ENCODE results near the gene GABRB1. TPM values are rescaled to one million over a fixed set of nuclear protein-coding genes. Genes with fewer than 3 reads are reported as not detected.
"Not testable (repeated sequence)": the region's sequence is repeated elsewhere in the genome, so short reads cannot be mapped to it uniquely, and the experiment has no call there.

Gene GABRB1
- total RNA-seq, 6 experiments from 2014 or later, result 0.43 TPM; not detected in 5

DNA sequence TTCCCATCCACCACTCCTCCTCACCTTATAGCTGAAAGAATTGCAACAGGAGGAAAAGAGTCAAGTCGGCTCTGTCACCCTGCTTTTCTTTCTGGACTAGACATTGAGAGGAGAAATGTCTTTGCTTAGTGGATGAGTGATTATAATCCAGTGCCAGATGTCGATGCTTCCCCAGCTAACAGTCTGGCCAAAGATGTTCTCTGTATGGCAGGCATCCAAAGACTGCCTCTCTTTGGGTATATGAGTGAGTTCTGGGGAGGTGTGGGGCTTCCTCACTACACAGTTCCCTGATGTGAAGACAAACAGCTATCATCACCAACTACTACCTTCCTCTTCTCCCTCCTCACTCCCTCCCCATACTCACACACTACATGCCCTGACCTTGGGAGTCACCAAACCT lies 341.2 kb downstream of the GABRB1 start:
- TF ChIP-seq POLR2A (IDR thresholded peaks at IDR 0.05), result no peak
- TF ChIP-seq, protein P1, sequence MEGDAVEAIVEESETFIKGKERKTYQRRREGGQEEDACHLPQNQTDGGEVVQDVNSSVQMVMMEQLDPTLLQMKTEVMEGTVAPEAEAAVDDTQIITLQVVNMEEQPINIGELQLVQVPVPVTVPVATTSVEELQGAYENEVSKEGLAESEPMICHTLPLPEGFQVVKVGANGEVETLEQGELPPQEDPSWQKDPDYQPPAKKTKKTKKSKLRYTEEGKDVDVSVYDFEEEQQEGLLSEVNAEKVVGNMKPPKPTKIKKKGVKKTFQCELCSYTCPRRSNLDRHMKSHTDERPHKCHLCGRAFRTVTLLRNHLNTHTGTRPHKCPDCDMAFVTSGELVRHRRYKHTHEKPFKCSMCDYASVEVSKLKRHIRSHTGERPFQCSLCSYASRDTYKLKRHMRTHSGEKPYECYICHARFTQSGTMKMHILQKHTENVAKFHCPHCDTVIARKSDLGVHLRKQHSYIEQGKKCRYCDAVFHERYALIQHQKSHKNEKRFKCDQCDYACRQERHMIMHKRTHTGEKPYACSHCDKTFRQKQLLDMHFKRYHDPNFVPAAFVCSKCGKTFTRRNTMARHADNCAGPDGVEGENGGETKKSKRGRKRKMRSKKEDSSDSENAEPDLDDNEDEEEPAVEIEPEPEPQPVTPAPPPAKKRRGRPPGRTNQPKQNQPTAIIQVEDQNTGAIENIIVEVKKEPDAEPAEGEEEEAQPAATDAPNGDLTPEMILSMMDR (IDR thresholded peaks at IDR 0.05), result no peak
- no peaks in the 10 kb centered on the region for H3K27me3 ChIP-seq
- no peak for DNase-seq
- no peak overlapping the region for H3K4me3 ChIP-seq
- no peaks in the 10 kb centered on the region for H3K36me3 ChIP-seq
- no peaks in the 10 kb centered on the region for H3K9me3 ChIP-seq
- no peaks in the 10 kb centered on the region for H3K4me1 ChIP-seq
- 38% methylated on average over 2 of the region's 2 CpGs for WGBS (ENCODE audit: insufficient coverage, low coverage, low lambda C conversion rate, missing lambda C conversion rate)
- intact Hi-C loops (cut with DNase I), result no loop called here
- H3K27ac ChIP-seq, result no peak overlapping the region
- ATAC-seq, result no peak

DNA sequence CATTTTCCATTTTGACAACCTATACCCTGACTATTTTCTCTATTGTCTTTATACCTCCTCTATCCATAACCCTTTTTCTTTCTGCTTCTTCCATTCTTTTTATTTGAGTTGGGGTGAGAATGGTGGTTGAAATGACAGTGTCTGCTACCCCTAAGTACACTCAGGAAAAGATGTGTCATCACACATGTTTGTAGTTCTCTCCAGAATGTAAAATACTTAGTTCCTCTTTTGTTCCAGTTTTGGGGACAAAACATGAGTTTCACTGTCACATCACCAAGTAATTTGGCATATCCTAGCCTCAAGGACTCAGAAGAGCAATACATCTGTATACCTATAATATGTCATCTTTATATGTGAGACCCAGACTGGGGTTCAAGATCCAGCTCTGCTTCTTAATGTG lies 341.8 kb downstream of the GABRB1 start:
- Histone ChIP-seq H3K9me3 (no peaks in the 10 kb centered on the region), H3K27me3 (no peaks in the 10 kb centered on the region), H3K27ac (no peak overlapping the region), H3K4me1 (no peaks in the 10 kb centered on the region), H3K36me3 (no peaks in the 10 kb centered on the region), H3K4me3 (no peak overlapping the region)
- DNase-seq (no peak), ATAC-seq (no peak)
- TF ChIP-seq, protein P1 (IDR thresholded peaks at IDR 0.05), result no peak
- no peak for TF ChIP-seq POLR2A (IDR thresholded peaks at IDR 0.05)
- intact Hi-C loops (cut with DNase I), result no loop called here

DNA sequence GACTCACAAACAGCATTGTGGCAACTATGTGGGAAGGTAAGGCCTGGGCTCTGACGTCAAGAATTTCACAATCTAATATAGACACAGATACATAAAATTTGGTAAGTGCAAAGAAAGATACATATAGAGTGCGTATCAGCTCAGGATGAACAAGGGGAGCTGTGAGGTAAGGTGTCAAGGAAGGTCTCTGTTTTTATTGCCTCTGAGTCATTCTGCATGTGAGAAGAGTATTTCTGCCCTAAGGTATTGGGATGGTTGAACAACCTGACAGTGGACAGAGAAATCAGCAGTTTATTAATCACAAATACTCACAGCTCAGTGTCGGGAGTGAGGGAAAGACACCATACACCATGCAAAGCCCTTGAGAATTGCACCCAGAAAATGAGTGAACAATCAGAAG lies 342.3 kb downstream of the GABRB1 start:
- ATAC-seq (no peak), DNase-seq (no peak)
- 64% methylated on average over 3 of the region's 3 CpGs for WGBS (ENCODE audit: insufficient coverage, low coverage, low lambda C conversion rate, missing lambda C conversion rate)
- intact Hi-C loops (cut with DNase I), result no loop called here
- H3K9me3 ChIP-seq, result no peaks in the 10 kb centered on the region
- no peak overlapping the region for H3K4me3 ChIP-seq
- H3K27me3 ChIP-seq, result no peaks in the 10 kb centered on the region
- no peaks in the 10 kb centered on the region for H3K36me3 ChIP-seq
- no peak overlapping the region for H3K27ac ChIP-seq
- TF ChIP-seq POLR2A (IDR thresholded peaks at IDR 0.05), result no peak
- TF ChIP-seq, protein P1 (IDR thresholded peaks at IDR 0.05), result no peak
- no peaks in the 10 kb centered on the region for H3K4me1 ChIP-seq

DNA sequence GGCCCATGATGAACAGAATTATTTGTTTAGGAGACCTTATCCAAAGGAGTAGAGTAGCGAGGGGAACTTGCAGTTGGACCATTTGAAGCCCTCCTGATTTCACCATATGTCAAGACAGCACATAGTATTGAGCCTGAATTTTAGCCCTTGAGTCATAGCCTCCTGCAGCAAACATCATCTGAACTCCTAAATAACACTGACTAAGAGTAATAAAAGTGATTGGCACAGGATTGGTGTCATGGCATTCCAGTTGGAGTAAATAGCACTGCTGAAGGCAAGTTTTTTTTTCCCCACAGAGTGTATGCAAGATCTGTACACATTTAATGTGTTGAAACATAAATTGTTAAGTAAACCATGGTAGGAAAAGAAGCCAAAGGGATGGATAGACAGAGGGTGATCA lies 343.1 kb downstream of the GABRB1 start:
- Histone ChIP-seq H3K27me3 (no peaks in the 10 kb centered on the region), H3K27ac (no peak overlapping the region), H3K9me3 (no peaks in the 10 kb centered on the region), H3K4me3 (no peak overlapping the region), H3K4me1 (no peaks in the 10 kb centered on the region), H3K36me3 (no peaks in the 10 kb centered on the region)
- intact Hi-C loops (cut with DNase I), result no loop called here
- TF ChIP-seq, protein P1 (IDR thresholded peaks at IDR 0.05), result no peak
- TF ChIP-seq POLR2A (IDR thresholded peaks at IDR 0.05), result no peak
- no peak for DNase-seq
- ATAC-seq, result no peak
- WGBS (ENCODE audit: insufficient coverage, low coverage, low lambda C conversion rate, missing lambda C conversion rate), result 83% methylated on average over 1 of the region's 1 CpG

DNA sequence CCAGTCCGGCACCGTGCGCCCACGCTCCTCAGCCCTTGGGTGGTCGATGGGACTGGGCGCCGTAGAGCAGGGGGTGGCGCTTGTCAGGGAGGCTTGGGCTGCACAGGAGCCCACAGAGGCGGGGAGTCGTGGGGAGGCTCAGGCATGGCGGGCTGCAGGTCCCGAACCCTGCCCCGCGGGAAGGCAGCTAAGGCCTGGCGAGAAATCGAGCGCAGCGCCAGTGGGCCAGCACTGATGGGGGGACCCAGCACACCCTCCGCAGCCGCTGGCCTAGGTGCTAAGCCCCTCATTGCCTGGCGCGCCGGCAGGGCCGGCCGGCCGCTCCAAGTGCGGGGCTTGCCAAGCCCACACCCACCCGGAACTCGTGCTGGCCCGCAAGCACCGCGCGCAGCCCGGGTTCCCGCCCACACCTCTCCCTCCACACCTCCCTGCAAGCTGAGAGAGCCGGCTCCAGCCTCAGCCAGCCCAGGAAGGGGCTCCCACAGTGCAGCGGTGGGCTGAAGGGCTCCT lies 346.7 kb downstream of the GABRB1 start:
- DNase-seq; intact Hi-C loops (cut with DNase I); ATAC-seq; H3K27ac ChIP-seq; H3K36me3 ChIP-seq; H3K4me3 ChIP-seq; H3K27me3 ChIP-seq; H3K4me1 ChIP-seq; H3K9me3 ChIP-seq: not testable (repeated sequence)
- WGBS (ENCODE audit: insufficient coverage, low coverage, low lambda C conversion rate, missing lambda C conversion rate), result no CpG with 5 or more reads among the region's 37 CpGs

Measured in right lobe of liver (tissue), 6 donors.